GM21360 (cell line): ENCODE data around the gene C4A.
A peak's percentile ranks its signal among the peaks of the same experiment; 100 is the strongest.
"Not testable (repeated sequence)": the region's sequence is repeated elsewhere in the genome, so short reads cannot be mapped to it uniquely, and the experiment has no call there.

ENCODE experiments used
- ATAC-seq: cut with Tn5 transposase; IDR thresholded peaks from one replicate; pipeline ENCODE4 v1.9.1; 2021; ENCODE audit warnings: mild to moderate bottlenecking, moderate library complexity; ENCODE audit not compliant: unreplicated experiment

The C4A gene

DNA sequence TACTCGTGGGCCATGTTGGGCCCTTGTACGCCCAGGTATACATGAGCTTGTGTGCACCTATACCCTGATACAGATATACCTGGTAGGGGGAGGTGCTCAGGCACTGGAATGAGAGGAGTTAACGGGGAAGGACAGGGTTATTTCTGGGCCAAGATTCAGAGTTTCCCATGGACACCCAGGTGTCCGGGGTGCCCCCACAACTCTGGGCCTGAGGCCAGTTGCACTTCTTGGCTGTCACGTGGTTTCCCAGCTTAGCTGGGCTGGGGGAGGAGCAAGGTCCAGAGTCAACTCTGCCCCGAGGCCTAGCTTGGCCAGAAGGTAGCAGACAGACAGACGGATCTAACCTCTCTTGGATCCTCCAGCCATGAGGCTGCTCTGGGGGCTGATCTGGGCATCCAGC lies at the start of gene C4A:
Gene C4A, plus strand, starts transcription at position 314 of the 400 bp plus-strand sequence. Its CDS starts 51 bp downstream, at position 365.
- not testable (repeated sequence) for ATAC-seq

DNA sequence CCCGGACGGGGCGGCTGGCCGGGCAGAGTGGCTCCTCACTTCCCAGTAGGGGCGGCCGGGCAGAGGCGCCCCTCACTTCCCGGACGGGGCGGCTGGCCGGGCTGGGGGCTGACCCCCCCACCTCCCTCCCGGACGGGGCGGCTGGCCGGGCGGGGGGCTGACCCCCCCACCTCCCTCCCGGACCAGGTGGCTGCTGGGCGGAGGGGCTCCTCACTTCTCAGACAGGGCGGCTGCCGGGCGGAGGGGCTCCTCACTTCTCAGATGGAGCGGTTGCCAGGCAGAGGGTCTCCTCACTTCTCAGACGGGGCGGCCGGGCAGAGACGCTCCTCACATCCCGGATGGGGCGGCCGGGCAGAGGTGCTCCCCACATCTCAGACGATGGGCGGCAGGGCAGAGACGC lies 49.7 kb upstream of the C4A start:
- ATAC-seq = not testable (repeated sequence)

DNA sequence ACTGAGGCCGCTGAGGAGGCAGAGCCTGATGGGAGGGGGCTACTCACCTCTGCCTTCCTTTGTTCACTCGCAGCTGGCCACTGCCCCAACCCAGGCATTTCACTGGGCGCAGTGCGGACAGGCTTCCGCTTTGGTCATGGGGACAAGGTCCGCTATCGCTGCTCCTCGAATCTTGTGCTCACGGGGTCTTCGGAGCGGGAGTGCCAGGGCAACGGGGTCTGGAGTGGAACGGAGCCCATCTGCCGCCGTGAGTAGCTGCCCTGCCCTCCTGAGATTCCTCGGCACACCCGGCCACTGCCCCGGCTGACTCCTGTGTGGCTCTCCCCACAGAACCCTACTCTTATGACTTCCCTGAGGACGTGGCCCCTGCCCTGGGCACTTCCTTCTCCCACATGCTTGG lies 48.3 kb upstream of the C4A start:
- ATAC-seq = no peak

DNA sequence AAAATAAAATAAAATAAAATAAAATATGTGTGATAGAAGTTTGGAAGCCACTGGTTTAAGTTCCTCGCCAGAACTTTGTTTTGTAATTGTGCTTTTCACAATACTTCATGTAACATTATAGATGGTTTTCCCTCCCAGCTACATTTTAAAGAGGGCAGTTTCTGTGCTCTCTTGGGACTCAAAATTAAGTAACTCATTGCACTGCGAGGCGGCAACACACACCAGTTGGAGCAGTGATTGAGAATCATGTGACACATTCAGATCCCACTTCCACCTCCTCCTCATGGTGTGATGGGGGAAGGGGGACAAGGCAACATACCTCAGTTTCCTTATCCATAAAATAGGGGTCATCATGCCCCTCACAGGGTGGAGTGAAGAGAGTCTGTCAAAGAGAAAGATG lies 46.8 kb upstream of the C4A start:
- no peak for ATAC-seq

DNA sequence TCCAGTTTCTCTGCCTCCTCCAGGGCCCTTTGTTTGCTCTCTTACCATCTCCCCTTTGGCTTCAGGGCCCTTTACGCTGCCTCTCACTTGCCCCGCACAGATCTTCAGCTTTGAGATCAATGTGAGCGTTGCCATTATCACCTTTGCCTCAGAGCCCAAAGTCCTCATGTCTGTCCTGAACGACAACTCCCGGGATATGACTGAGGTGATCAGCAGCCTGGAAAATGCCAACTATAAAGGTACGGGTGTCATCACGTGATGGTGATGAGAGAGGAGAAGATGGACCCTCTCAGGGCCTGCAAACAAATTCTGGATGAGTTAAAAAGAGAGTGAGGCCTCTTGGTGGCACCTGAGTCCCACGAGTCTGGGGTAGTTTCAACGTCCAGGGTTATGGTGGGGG lies 46.0 kb upstream of the C4A start:
- no peak for ATAC-seq

DNA sequence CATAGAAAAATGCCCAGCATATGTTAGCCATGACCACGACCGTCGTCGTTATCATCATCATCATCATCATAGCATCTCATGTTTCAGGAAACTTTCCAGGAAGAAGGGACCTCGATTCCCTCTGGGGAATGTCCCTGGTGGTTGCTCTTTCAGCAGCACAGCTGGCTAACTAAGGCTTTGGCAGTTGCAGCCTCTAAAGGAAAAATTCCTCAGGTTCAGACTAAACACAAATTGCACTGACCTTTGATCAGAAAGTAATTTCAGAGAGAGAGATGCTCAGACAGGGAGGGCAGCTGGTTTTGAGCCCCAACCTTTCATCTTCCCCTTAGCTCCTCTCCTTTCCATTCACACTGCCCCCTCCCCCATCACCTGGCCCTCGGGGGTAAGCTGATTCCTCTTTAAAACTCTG lies 41.6 kb upstream of the C4A start:
- ATAC-seq = no peak

DNA sequence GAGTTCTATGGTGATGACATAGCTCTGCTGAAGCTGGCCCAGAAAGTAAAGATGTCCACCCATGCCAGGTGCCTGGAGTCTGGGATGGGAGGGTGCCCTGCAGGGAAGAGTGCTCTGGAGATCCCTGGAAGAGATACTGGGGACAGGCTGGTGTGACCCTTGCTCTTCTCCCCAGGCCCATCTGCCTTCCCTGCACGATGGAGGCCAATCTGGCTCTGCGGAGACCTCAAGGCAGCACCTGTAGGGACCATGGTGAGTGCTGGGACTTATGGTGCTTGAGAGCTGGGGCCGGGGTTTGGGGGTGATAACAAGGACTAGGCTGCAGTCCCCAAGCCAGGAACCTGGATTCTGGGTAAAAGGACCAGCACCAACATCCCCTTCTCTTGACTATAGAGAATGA lies 38.1 kb upstream of the C4A start:
- ATAC-seq = no peak

DNA sequence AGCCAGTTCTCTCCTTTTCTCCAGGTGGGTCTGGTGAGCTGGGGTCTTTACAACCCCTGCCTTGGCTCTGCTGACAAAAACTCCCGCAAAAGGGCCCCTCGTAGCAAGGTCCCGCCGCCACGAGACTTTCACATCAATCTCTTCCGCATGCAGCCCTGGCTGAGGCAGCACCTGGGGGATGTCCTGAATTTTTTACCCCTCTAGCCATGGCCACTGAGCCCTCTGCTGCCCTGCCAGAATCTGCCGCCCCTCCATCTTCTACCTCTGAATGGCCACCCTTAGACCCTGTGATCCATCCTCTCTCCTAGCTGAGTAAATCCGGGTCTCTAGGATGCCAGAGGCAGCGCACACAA lies 36.7 kb upstream of the C4A start:
- ATAC-seq = no peak

DNA sequence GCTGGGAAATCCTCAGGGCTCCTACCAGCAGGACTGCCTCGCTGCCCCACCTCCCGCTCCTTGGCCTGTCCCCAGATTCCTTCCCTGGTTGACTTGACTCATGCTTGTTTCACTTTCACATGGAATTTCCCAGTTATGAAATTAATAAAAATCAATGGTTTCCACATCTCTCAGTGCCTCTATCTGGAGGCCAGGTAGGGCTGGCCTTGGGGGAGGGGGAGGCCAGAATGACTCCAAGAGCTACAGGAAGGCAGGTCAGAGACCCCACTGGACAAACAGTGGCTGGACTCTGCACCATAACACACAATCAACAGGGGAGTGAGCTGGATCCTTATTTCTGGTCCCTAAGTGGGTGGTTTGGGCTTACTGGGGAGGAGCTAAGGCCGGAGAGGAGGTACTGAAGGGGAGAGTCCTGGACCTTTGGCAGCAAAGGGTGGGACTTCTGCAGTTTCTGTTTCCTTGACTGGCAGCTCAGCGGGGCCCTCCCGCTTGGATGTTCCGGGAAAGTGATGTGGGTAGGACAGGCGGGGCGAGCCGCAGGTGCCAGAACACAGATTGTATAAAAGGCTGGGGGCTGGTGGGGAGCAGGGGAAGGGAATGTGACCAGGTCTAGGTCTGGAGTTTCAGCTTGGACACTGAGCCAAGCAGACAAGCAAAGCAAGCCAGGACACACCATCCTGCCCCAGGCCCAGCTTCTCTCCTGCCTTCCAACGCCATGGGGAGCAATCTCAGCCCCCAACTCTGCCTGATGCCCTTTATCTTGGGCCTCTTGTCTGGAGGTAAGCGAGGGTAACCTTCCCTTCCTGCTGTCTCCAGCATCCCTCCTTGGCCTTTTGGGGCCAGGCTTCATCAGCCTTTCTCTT lies 36.1 kb upstream of the C4A start, which contains the start of gene CFB:
Gene CFB, plus strand, starts transcription at position 589 of the 863 bp plus-strand sequence. Its CDS starts 127 bp downstream, at position 716.
- no peak for ATAC-seq

DNA sequence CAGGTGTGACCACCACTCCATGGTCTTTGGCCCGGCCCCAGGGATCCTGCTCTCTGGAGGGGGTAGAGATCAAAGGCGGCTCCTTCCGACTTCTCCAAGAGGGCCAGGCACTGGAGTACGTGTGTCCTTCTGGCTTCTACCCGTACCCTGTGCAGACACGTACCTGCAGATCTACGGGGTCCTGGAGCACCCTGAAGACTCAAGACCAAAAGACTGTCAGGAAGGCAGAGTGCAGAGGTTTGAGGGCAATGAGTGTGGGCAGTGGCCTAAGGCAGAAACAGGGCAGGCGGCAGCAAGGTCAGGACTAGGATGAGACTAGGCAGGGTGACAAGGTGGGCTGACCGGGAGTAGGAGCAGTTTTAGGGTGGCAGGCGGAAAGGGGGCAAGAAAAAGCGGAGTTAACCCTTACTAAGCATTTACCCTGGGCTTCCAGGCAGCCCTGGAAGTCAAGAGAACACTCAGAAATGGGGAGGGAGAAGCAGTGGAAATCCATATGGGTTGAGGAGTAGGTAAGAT lies 35.4 kb upstream of the C4A start:
- no peak for ATAC-seq

DNA sequence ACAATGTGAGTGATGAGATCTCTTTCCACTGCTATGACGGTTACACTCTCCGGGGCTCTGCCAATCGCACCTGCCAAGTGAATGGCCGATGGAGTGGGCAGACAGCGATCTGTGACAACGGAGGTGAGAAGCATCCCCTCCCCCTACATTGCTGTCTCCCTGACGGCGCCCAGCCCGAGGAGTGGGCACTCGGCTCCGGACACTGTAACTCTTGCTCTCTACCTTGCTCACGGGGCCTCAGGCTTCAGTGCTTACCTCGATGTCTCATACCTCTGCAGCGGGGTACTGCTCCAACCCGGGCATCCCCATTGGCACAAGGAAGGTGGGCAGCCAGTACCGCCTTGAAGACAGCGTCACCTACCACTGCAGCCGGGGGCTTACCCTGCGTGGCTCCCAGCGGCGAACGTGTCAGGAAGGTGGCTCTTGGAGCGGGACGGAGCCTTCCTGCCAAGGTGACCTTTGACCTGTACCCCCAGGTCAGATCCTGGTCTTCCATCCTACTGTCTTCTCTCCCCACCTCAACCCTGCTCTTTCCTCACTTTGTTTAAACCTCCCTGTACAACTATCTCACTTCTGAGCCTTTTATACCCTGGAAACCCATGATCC lies 34.7 kb upstream of the C4A start:
- no peak for ATAC-seq

DNA sequence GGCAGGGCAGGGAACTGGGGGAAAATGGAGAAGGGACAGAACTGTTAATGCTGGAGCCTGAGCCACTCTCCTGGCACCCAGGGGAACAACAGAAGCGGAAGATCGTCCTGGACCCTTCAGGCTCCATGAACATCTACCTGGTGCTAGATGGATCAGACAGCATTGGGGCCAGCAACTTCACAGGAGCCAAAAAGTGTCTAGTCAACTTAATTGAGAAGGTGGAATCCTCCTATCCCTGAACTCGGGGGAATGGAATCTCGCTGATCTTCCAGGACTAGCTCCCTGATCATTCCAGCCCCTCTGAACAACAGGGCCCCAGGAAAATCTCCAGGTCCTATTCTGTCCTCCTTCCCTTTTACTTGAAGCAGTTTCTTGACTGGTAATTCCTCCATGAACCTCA lies 34.0 kb upstream of the C4A start:
- no peak for ATAC-seq

DNA sequence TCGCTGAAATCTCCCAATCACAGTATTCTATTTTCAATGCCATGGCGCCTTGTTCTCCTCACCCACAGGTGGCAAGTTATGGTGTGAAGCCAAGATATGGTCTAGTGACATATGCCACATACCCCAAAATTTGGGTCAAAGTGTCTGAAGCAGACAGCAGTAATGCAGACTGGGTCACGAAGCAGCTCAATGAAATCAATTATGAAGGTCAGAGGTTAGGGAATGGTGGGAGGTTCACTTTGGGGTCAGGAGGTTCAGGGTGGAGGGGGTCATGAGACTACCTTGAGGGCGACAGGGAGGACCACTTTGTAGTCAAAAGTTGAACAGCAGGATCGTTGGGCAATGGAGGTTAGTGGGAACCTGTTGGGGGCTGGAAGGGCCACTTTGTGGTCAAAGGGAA lies 33.6 kb upstream of the C4A start:
- ATAC-seq = no peak

DNA sequence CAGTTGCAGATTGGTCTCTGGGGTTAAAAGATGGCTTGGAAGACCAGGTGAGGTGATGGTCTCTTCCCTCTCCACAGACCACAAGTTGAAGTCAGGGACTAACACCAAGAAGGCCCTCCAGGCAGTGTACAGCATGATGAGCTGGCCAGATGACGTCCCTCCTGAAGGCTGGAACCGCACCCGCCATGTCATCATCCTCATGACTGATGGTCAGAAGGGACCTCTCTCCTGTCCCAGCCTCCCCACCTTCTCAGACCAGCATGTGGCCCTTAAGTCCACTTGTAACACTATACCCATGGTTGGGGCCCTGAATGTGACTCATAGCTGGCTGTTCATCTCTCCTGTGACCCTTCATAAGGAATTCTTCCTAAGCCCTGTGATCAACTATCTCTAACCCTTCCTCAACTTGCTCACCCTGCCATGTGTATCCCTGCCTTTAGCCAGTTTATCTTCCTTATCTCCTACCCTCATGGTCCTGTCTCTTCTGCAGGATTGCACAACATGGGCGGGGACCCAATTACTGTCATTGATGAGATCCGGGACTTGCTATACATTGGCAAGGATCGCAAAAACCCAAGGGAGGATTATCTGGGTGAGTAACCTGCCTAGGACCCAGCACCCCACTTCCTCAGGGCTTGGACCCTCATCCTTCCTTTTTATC lies 33.0 kb upstream of the C4A start:
- no peak for ATAC-seq

DNA sequence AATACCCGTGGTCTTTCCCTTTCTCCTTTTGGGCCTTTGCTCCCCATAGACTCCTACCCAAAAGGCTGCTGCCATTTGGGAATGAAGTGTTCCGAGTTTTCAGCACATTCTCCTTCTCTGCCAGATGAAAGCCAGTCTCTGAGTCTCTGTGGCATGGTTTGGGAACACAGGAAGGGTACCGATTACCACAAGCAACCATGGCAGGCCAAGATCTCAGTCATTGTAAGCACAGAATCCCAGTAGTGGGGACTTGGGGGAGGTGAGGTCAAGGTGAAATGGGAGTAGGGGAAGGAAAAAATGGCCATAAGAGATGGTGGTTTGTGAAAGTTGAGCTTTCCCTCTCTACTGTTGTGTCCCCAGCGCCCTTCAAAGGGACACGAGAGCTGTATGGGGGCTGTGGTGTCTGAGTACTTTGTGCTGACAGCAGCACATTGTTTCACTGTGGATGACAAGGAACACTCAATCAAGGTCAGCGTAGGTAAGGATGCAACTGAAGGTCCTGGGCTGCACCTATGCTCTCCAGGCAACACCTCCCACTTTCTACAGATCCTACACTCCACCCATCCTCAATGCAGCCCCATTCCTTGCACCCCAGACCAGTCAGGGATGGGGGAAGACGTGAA lies 31.8 kb upstream of the C4A start:
- ATAC-seq = no peak

DNA sequence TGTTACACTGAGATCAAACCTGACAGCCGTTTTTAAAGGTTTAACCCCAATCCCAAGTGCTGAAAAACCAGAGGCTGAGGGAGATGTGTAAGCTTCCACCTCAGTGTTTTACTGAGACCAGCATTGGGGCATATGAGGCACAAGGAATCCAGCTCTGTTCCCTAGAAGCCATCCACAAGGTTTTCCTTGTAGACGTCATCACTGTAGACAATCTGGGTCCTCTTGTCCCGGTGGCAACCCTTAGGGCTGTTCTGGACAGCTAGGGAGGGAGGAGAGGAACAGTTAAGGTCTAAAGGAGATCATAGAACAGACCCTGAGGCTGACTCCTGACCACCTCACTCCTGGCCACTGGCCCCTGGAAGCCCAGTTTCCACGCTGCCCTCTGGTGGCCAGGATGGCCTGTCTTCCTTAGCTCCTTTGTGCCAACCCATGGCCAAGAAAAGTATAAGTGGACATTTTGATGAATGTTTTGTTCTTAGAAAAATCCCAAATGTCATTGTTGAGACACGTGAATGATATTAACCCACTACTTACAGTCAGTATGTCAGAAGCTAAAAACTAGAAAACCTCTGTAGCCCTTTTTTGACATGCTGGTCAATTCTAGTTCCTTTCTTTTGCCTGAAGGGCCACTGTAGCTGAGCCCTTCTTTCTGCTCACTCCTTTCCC lies 29.6 kb upstream of the C4A start:
- no peak for ATAC-seq

DNA sequence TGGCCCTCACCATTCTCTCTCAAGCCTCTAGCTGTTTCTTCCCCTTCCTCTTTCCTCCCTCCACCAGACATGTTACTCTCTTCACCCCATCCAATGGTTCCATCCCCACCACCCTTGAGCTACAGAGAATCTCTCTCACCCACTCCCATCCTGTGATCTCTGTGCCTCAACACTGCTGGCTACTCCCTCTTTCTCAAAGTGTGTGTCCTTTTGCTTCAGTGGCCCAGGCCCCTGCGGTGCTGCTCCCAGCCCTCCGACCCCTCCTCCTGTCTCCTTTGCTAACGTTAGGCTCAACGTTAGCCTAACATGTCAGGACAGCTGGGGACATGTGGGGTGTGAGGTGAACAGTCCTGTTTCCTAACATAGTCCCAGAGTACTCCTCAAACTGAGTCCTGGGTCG lies 29.0 kb upstream of the C4A start:
- ATAC-seq = no peak

DNA sequence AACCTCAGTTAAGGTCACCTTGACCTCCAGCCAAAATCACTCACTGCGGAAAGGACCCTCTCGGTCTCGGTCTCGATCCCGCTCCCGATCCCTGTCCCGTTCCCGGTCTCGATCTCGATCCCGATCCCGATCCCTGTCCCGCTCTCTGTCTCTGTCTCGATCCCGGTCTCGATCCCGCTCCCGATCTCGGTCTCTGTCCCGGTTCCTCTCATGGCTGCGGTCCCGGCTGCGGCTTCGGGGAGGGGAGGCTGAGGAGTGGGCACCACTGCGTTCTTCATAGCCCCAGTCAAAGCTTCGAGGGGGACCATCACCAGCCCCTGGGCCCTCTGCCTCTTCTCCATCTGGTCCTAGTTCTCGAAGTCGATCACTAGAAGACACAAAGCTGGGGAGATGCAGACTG lies 27.3 kb upstream of the C4A start:
- no peak for ATAC-seq

DNA sequence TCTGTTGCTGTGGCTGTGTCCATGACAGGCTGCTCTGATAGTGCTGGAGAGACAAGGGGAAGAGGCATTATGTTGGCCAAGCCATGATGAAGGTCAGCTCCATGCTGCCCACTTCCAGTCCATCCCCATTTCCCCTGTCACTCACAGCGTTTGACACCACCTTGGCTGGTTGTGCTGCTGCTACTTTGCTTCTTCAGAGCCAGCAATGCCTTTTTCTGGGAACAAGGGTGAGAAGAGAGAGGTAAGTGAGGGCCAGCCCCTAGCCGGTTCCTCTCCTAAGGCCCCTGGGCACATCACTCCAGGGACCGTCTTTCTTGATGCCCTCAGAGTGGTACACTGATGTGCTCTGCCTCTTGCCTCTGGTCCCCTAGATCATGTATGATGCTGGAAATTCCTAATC lies 25.1 kb upstream of the C4A start:
- ATAC-seq = no peak

DNA sequence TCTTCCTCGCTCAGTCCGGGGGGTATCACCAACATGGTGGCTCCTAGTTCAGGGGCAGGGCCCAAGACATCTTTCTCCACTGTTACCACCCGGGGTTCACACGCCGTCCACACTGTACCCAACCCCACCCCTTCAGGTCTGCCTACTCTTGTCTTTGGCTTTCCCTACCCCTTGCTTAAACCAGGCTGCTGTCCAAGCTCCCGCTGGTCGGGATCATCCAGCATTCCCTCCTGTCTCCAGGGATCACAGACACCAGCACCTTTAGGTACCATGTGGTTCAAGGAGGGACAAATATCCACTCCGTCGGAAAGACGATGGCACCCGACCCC lies 23.5 kb upstream of the C4A start:
- ATAC-seq = peak; percentile 10
